GM12873 (cell line): ENCODE measurements around the gene HS6ST2.

Experiments used
- TF ChIP-seq, protein P1 (sequence below): IDR thresholded peaks from 2 replicates; pipeline ENCODE4 v1.5.1; 2012; ENCODE audit warnings: low read depth, mild to moderate bottlenecking, moderate library complexity, low read length, control low read depth; ENCODE audit not compliant: insufficient read depth; ENCODE audit errors: missing control alignments

The HS6ST2 gene

DNA sequence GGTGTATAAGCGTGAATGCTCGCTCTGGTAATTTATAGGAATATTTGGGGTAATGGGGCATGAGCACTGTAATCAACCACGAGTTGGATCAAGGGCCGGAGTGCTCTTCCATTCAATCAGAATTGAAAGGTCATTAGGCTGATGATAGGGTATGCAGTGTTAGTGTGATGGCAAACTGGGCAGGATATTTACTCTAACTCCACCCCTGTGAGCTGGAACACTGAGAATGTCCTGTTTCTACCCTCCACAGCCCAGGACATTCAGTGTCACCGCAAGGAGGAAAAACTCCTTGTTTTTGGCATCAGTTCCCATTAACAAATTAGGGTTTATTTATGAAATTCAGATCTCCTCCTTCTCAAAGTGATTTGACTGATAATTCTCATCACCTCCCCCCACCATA, 137.8 kb downstream of the HS6ST2 start:
- TF ChIP-seq, protein P1, sequence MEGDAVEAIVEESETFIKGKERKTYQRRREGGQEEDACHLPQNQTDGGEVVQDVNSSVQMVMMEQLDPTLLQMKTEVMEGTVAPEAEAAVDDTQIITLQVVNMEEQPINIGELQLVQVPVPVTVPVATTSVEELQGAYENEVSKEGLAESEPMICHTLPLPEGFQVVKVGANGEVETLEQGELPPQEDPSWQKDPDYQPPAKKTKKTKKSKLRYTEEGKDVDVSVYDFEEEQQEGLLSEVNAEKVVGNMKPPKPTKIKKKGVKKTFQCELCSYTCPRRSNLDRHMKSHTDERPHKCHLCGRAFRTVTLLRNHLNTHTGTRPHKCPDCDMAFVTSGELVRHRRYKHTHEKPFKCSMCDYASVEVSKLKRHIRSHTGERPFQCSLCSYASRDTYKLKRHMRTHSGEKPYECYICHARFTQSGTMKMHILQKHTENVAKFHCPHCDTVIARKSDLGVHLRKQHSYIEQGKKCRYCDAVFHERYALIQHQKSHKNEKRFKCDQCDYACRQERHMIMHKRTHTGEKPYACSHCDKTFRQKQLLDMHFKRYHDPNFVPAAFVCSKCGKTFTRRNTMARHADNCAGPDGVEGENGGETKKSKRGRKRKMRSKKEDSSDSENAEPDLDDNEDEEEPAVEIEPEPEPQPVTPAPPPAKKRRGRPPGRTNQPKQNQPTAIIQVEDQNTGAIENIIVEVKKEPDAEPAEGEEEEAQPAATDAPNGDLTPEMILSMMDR, result no peak

DNA sequence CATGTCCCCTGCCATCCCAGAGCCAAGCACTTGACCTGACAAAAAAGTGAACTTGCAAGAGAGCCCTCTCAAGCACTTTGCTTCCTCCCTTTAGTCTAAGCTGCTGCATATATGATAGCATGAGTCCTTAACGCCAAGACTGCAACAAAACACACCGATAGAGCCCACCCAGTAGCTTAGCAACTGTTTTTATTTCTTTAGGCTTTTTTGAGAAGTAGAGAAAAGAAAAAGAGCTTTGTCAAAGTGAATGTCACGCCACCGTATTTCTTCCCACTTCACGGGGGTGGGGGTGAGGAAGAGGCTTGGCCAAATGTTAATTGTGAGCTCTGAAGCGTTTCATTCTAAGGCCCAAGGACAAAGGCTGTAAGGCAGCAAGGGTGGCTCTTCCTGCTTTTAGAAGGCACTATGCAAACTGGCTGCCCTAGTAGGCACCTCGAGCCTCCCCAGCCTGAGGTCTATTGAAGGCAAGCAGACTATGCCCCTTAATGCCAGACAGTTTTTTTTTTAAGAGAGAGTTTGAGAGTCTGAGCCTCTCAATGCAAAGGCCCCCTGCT, 138.6 kb downstream of the HS6ST2 start:
- TF ChIP-seq, protein P1, result no peak

DNA sequence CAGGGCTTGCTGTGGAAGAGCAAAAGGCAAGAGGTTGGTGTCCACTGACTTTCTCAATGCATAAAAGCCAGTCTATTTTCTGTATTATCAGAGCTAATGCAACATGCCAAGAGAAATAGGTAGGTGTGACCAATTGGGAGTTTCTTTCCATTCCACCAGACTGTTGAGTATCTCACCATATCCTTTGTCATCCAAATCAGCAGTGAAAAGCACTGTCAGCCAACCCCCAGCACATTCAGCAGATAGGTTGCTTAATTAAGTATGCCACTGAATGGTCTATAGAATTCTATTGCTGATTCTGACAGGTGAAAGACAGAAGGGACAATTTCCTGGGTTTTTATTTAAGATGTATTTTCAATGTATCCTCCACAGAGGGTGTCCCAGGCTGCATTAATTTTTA, 139.8 kb downstream of the HS6ST2 start:
- TF ChIP-seq, protein P1, result no peak

DNA sequence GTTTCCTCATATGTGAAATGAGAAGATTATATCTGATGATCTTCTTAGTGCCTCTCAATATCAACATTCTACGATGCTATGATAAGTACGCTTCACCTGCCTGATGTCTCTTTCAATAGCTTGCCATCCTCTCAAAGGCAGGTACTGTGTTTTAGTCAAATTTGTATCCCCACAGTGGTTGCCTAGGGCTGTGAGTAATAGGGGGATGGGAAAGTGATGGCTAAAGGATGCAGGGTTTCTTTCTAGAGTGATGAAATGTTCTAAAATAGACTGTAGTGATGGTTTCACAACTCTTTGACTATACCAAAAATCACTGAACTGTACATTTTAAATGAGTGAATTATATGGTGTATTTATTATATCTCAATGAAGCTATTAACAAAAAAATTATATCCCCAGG, 142.8 kb downstream of the HS6ST2 start:
- TF ChIP-seq, protein P1, result no peak

DNA sequence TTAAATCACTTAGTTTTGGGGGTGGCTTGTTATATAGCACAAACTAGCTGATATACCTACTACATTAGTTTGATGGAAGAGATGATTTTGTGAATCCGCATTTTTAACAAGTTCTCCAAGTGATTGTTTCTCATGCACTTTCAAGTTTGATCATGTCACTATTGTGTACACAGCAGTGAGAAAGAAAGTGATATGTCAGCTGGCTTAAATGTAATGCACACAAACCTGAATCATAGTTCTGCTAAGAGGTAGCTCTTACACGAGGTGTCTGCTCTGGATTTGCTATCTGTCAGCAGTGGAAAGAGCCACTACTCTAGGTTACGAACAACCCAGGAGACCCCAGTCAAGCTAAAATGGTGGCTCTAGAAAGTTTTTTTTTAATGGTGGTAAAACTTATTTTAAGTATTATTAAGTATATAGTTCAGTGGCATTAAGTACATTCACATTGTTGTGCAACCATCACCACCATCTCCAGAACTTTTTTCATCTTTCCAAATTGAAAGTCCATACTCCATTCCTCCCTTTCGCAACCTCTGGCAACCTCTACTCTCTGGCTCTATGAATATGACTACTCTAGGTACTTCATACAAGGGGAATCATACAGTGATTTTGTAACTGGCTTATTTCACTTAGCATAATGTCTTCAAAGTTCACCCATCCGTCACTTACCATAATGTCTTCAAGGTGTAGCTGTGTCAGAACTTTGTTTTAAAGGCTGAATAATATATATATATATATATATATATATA, 147.3 kb downstream of the HS6ST2 start:
- TF ChIP-seq, protein P1, result no peak

DNA sequence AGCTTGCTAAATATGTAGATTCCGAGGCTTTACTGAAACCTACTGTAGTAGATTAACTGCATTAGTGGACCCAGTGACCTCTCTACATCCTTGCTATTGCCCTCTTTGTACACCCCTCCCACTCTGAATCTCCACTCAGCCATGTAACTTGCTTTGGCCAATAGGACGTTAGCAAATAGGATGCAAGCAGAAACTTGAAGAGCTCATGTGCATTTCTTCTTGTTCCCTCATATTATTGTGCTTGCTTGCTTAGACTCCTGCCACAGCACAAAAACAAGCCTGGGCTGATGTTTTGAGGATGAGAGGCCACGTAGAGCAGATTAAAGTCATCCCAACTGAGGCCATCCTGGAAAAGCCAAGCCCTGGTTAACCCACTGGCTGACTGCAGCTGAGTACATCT, 147.9 kb downstream of the HS6ST2 start:
- TF ChIP-seq, protein P1, result no peak

DNA sequence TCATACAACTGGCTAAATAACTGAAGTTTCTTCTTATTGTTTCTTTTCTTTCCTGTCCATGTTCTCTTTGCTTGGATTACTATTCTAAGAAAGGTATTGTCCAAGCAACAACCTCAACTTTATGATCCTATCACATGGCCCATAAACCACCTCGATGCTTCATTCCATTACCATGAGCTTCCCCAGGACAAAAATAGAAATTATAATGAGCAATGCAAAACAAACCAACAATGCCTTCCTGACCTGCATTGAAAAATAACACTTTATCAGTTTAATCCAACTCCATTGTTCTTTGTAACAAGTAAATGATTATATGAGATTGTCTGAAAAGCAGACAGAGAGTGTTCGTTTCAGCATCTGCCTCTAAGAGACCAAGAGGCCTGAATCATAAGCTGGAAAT, 148.8 kb downstream of the HS6ST2 start:
- TF ChIP-seq, protein P1, result no peak
